ENCODE measurements around the gene EPS8L3.

Gene EPS8L3

DNA sequence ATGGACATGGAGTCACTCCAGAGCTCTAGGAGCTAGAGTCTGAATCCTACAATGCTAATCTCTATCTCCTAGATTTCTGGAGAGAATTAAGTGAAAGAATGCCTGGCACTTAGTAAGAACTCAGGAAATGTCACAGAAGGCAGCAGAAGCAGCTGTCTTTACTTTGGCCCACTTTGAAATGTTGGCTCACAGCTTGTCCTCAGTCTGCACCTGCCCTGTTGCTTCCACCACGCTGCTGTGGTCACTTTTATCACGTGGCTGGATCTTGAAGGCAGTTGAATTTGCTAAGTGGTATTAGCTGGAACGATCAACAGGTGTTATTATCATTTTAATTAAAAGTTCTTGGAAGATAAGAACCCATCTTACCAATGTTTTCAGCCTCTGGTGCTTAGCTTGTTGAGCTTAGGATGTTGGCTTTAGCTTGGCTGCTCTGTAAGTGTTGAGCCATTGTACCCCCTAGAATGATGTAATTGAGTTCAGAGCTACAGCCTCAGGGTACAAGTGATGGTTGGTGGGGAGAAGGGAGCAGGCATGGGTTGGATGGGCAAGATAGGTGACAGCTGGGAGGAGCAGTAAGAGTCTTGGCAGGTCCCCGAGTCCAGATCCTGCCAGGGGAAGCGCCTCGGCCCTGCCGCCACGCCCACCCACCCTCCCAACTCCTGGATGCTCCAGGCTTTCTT lies 41.9 kb upstream of the EPS8L3 start:
- no peak for TF ChIP-seq CTCF (IDR thresholded peaks at IDR 0.05; ENCODE audit: insufficient read depth, missing control alignments)
- DNase-seq (ENCODE audit: insufficient read length, low spot score) (no peak), FAIRE-seq (no peak)

- no peak for TF ChIP-seq CTCF (IDR thresholded peaks at IDR 0.05; ENCODE audit: insufficient read depth, missing control alignments)
- FAIRE-seq (no peak), DNase-seq (ENCODE audit: insufficient read length, low spot score) (no peak)
Measured at GRCh38 chr1:109804660-109805059, 40.9 kb upstream of the EPS8L3 start.

DNA sequence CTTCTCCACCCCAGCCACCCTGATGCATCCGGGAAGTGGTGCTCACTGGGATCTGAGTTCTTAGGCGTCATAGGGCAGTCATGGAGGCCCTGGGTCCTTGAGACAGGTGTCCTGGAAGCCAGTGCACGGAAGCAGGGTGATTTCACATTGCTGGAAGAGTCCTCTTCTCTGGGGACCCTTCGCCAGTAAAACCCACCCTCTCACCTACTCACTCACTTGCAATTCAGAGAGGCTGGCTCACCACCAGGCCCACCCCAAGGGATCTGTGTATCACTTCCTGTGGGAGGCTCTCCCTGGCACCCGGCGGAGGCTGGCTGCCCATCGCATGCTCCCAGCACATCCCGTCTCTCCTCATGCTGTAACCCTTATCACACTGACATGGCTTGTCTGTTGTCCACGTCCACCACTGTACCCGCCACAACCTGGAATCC lies 40.2 kb upstream of the EPS8L3 start:
- DNase-seq (ENCODE audit: insufficient read length, low spot score) (no peak), FAIRE-seq (no peak)
- no peak for TF ChIP-seq CTCF (IDR thresholded peaks at IDR 0.05; ENCODE audit: insufficient read depth, missing control alignments)

DNA sequence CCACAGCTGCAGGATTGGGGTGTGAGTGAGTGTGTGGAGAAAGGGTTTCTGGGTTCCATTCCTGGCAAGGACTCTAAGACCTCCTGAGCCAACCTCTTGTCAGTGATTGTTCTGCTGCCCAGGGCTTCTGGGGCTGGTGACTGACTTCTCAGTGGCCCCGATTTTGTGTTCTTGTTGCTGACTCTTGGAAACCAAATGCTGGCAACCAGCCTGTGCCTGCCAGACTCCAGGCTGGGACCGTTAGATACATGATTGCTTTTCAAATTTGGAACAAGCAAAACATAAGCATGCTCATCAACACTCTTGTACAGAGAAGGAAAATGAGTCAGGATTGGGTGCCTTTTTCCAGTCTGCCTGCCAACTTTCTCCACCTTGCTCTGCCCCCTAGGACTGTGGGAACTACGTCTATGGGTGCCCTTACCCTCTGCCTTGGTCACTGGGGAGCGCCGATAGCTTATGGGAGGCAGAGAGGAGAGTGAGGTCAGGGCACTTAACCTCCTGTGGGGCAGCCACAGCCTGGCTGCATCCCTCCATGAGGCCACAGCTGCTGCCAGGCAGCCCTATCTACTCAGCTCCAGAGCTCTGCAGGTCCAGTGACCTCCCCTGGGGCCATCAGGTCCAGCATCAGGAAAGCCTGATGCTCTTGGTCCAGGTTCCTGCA lies 39.3 kb upstream of the EPS8L3 start:
- FAIRE-seq, result no peak
- no peak for TF ChIP-seq CTCF (IDR thresholded peaks at IDR 0.05; ENCODE audit: insufficient read depth, missing control alignments)
- no peak for DNase-seq (ENCODE audit: insufficient read length, low spot score)

GRCh38 chr1:109802136-109802900 lies 38.6 kb upstream of the EPS8L3 start:
- FAIRE-seq (no peak), DNase-seq (ENCODE audit: insufficient read length, low spot score) (no peak)
- no peak for TF ChIP-seq CTCF (IDR thresholded peaks at IDR 0.05; ENCODE audit: insufficient read depth, missing control alignments)

DNA sequence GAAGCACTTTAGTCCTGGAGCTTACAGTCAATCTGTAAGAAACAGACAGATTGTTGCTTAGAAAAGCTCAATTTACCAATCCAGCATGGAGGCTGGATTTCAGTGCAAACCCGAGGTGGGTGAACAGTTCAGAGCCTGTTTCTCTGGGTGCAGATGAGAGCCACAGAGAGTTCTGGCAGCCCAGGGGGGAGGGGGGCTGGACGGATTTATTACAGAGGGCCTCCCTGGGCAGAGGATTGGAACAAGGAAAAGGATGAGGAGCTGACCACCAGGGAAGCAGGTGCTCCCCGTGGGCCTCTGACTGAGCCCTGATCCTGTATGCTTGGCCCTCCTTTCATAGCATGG lies 38.0 kb upstream of the EPS8L3 start:
- no peak for TF ChIP-seq CTCF (IDR thresholded peaks at IDR 0.05; ENCODE audit: insufficient read depth, missing control alignments)
- FAIRE-seq (no peak), DNase-seq (ENCODE audit: insufficient read length, low spot score) (no peak)

- no peak for TF ChIP-seq CTCF (IDR thresholded peaks at IDR 0.05; ENCODE audit: insufficient read depth, missing control alignments)
- no peak for FAIRE-seq
Measured at GRCh38 chr1:109800291-109800690, 36.6 kb upstream of the EPS8L3 start.

More at GRCh38 chr1:109800291-109800690, 36.6 kb upstream of the EPS8L3 start:
- DNase-seq (ENCODE audit: insufficient read length, low spot score), result no peak

Data from D721Med (cell line).